ENCODE data around the gene YJEFN3.

Gene YJEFN3

GRCh38 chr19:19540064-19540714 lies 11.5 kb downstream of the YJEFN3 start:
- H3K9me2 ChIP-seq (replicated peaks; ENCODE audit: low read depth, low read length) = no peaks in the 10 kb centered on the region
- H3F3A ChIP-seq (ENCODE audit: low read depth) = no peaks in the 10 kb centered on the region
- H3K9ac ChIP-seq (ENCODE audit: low read depth, low read length, poor library complexity, severe bottlenecking) = no peak overlapping the region
- no peaks in the 10 kb centered on the region for H3K27me3 ChIP-seq (ENCODE audit: insufficient read depth, low read length, poor library complexity, severe bottlenecking)
- H4K20me1 ChIP-seq (ENCODE audit: insufficient read depth, low read length, poor library complexity, severe bottlenecking) = no peaks in the 10 kb centered on the region
- H3K79me2 ChIP-seq (ENCODE audit: insufficient read depth, low read length) = no peaks in the 10 kb centered on the region
- TF ChIP-seq EZH2phosphoT487 (IDR thresholded peaks at IDR 0.05; ENCODE audit: borderline replicate concordance) (no peak), CTCF (conservative IDR thresholded peaks at IDR 0.05; ENCODE audit: low read length) (no peak)
- no peaks in the 10 kb centered on the region for H3K9me3 ChIP-seq (ENCODE audit: insufficient read depth, low read depth, low read length)
- no peaks in the 10 kb centered on the region for H3K4me1 ChIP-seq (ENCODE audit: insufficient read depth, low read length, poor library complexity, severe bottlenecking)
- no peak overlapping the region for H3K4me2 ChIP-seq (ENCODE audit: low read depth, low read length, poor library complexity, severe bottlenecking)
- no peak overlapping the region for H2AFZ ChIP-seq (ENCODE audit: low read length)
- no peak overlapping the region for H3K4me3 ChIP-seq (ENCODE audit: low read length, poor library complexity, severe bottlenecking)
- no peaks in the 10 kb centered on the region for H3K36me3 ChIP-seq (ENCODE audit: insufficient read depth, low read length)

GRCh38 chr19:19540715-19541515 lies 12.2 kb downstream of the YJEFN3 start:
- no peaks in the 10 kb centered on the region for H4K20me1 ChIP-seq (ENCODE audit: insufficient read depth, low read length, poor library complexity, severe bottlenecking)
- H2AFZ ChIP-seq (ENCODE audit: low read length) = no peak overlapping the region
- H3K79me2 ChIP-seq (ENCODE audit: insufficient read depth, low read length) = no peaks in the 10 kb centered on the region
- no peaks in the 10 kb centered on the region for H3K27me3 ChIP-seq (ENCODE audit: insufficient read depth, low read length, poor library complexity, severe bottlenecking)
- no peak overlapping the region for H3K9ac ChIP-seq (ENCODE audit: low read depth, low read length, poor library complexity, severe bottlenecking)
- no peaks in the 10 kb centered on the region for H3K9me2 ChIP-seq (replicated peaks; ENCODE audit: low read depth, low read length)
- H3F3A ChIP-seq (ENCODE audit: low read depth) = no peaks in the 10 kb centered on the region
- no peaks in the 10 kb centered on the region for H3K36me3 ChIP-seq (ENCODE audit: insufficient read depth, low read length)
- no peak overlapping the region for H3K4me2 ChIP-seq (ENCODE audit: low read depth, low read length, poor library complexity, severe bottlenecking)
- no peak for TF ChIP-seq CTCF (conservative IDR thresholded peaks at IDR 0.05; ENCODE audit: low read length)
- TF ChIP-seq EZH2phosphoT487 (IDR thresholded peaks at IDR 0.05; ENCODE audit: borderline replicate concordance) = no peak
- H3K9me3 ChIP-seq (ENCODE audit: insufficient read depth, low read depth, low read length) = no peaks in the 10 kb centered on the region
- H3K4me1 ChIP-seq (ENCODE audit: insufficient read depth, low read length, poor library complexity, severe bottlenecking) = no peaks in the 10 kb centered on the region
- H3K4me3 ChIP-seq (ENCODE audit: low read length, poor library complexity, severe bottlenecking) = no peak overlapping the region

- no peak overlapping the region for H2AFZ ChIP-seq (ENCODE audit: low read length)
- H3K27me3 ChIP-seq (ENCODE audit: insufficient read depth, low read length, poor library complexity, severe bottlenecking) = no peaks in the 10 kb centered on the region
- no peaks in the 10 kb centered on the region for H4K20me1 ChIP-seq (ENCODE audit: insufficient read depth, low read length, poor library complexity, severe bottlenecking)
- H3K4me2 ChIP-seq (ENCODE audit: low read depth, low read length, poor library complexity, severe bottlenecking) = no peak overlapping the region
- no peak overlapping the region for H3K4me3 ChIP-seq (ENCODE audit: low read length, poor library complexity, severe bottlenecking)
- no peaks in the 10 kb centered on the region for H3F3A ChIP-seq (ENCODE audit: low read depth)
- no peaks in the 10 kb centered on the region for H3K36me3 ChIP-seq (ENCODE audit: insufficient read depth, low read length)
- H3K9ac ChIP-seq (ENCODE audit: low read depth, low read length, poor library complexity, severe bottlenecking) = no peak overlapping the region
- H3K9me3 ChIP-seq (ENCODE audit: insufficient read depth, low read depth, low read length) = no peaks in the 10 kb centered on the region
- no peaks in the 10 kb centered on the region for H3K79me2 ChIP-seq (ENCODE audit: insufficient read depth, low read length)
- no peaks in the 10 kb centered on the region for H3K4me1 ChIP-seq (ENCODE audit: insufficient read depth, low read length, poor library complexity, severe bottlenecking)
- TF ChIP-seq CTCF (conservative IDR thresholded peaks at IDR 0.05; ENCODE audit: low read length) = no peak
- TF ChIP-seq EZH2phosphoT487 (IDR thresholded peaks at IDR 0.05; ENCODE audit: borderline replicate concordance) = no peak
- no peaks in the 10 kb centered on the region for H3K9me2 ChIP-seq (replicated peaks; ENCODE audit: low read depth, low read length)
Observed at GRCh38 chr19:19541616-19542015, 12.9 kb downstream of the YJEFN3 start.

Measured in Loucy (cell line).